ENCODE results near the gene FHIP1B.
"Not testable (repeated sequence)": the region's sequence is repeated elsewhere in the genome, so short reads cannot be mapped to it uniquely, and the experiment has no call there.

Gene FHIP1B
- long read RNA-seq, partial matches to known transcripts, result 0 of 8 reads
- long read RNA-seq, other reads (novel, unspliced or antisense), result 5 of 8 reads

DNA sequence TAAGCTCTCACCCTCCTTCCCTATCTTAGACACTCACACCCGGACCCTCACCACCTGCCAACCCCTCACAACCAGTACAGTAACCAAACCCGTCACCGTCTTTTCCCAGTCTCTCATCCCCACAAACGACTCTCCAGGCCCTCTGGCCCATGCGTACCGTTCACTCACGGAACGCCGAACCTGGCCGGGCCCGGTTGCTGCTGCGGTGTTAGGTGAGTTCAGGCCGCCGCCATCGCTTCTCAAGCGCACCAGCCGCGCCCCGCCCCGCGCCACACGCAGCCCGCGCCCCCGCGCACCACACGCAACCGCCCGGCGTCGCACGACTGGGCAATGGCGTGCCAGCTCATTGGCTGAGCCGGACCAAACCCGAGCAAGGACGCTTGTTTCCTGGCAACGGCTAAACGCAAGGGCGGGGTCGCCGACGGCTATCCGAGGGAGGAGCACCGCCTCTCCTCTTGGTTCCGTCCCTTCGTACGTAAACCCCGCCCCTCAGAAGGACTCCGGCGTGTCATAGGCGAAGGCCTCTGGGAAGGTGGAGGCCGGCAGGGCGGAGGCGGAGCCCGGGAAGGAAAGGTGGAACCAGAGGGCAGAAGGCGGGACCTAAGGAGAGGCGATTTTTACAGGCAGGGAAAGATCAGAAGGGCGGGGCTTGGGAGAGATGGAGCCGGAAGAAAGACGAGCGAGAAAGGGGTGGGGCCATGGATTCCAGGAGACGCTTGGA is at the start of gene FHIP1B:
Gene FHIP1B, minus strand, starts transcription at position 250 of the 721 bp plus-strand sequence. CDS start 10,120 bp downstream, outside the sequence.
- H3K4me3 ChIP-seq (replicated peaks; ENCODE audit: insufficient read depth, low read length), result peak within 1 kb of the TSS; percentile 99
- no peaks in the 10 kb centered on the region for H3K27me3 ChIP-seq (ENCODE audit: insufficient read depth, poor library complexity, severe bottlenecking)
- peak within 1 kb of the TSS; percentile 76 for H3K27ac ChIP-seq (replicated peaks)
- peak; percentile 98 to 100 for DNase-seq (ENCODE audit: low read depth in 1 of 2, low spot score in 1 of 2)
- peak; percentile 73; the same call in 1 of the 2 replicates for TF ChIP-seq POLR2AphosphoS5 (IDR thresholded peaks at IDR 0.05; ENCODE audit: low read depth)
- TF ChIP-seq, protein P1, sequence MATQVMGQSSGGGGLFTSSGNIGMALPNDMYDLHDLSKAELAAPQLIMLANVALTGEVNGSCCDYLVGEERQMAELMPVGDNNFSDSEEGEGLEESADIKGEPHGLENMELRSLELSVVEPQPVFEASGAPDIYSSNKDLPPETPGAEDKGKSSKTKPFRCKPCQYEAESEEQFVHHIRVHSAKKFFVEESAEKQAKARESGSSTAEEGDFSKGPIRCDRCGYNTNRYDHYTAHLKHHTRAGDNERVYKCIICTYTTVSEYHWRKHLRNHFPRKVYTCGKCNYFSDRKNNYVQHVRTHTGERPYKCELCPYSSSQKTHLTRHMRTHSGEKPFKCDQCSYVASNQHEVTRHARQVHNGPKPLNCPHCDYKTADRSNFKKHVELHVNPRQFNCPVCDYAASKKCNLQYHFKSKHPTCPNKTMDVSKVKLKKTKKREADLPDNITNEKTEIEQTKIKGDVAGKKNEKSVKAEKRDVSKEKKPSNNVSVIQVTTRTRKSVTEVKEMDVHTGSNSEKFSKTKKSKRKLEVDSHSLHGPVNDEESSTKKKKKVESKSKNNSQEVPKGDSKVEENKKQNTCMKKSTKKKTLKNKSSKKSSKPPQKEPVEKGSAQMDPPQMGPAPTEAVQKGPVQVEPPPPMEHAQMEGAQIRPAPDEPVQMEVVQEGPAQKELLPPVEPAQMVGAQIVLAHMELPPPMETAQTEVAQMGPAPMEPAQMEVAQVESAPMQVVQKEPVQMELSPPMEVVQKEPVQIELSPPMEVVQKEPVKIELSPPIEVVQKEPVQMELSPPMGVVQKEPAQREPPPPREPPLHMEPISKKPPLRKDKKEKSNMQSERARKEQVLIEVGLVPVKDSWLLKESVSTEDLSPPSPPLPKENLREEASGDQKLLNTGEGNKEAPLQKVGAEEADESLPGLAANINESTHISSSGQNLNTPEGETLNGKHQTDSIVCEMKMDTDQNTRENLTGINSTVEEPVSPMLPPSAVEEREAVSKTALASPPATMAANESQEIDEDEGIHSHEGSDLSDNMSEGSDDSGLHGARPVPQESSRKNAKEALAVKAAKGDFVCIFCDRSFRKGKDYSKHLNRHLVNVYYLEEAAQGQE (IDR thresholded peaks at IDR 0.05; ENCODE audit: insufficient replicate concordance, low read depth), result peak; percentile 52
- TF ChIP-seq SPI1 (IDR thresholded peaks at IDR 0.05; ENCODE audit: borderline replicate concordance, low read depth), result no peak

GRCh38 chr11:6283453-6284023 is 49.1 kb upstream of the FHIP1B start:
- no peak overlapping the region for H3K4me3 ChIP-seq (replicated peaks; ENCODE audit: insufficient read depth, low read length)
- TF ChIP-seq, protein P1 (IDR thresholded peaks at IDR 0.05; ENCODE audit: insufficient replicate concordance, low read depth), result no peak
- TF ChIP-seq GABPA (IDR thresholded peaks at IDR 0.05; ENCODE audit: low read depth), result no peak
- TF ChIP-seq CTCF (IDR thresholded peaks at IDR 0.05; ENCODE audit: insufficient read depth, low read length), result no peak
- no peak for TF ChIP-seq SPI1 (IDR thresholded peaks at IDR 0.05; ENCODE audit: borderline replicate concordance, low read depth)
- no peak for TF ChIP-seq POLR2AphosphoS5 (IDR thresholded peaks at IDR 0.05; ENCODE audit: low read depth)
- H3K27me3 ChIP-seq (ENCODE audit: insufficient read depth, poor library complexity, severe bottlenecking), result no peaks in the 10 kb centered on the region
- no peak overlapping the region for H3K27ac ChIP-seq (replicated peaks)
- no peak for DNase-seq (ENCODE audit: low read depth in 1 of 2, low spot score in 1 of 2)

GRCh38 chr11:6280809-6281208 is 46.4 kb upstream of the FHIP1B start:
- not testable (repeated sequence) for DNase-seq (ENCODE audit: low read depth in 1 of 2, low spot score in 1 of 2); H3K27me3 ChIP-seq (ENCODE audit: insufficient read depth, poor library complexity, severe bottlenecking); H3K4me3 ChIP-seq (replicated peaks; ENCODE audit: insufficient read depth, low read length); H3K27ac ChIP-seq (replicated peaks)

GRCh38 chr11:6273188-6273587 is 38.8 kb upstream of the FHIP1B start:
- no peak for TF ChIP-seq POLR2AphosphoS5 (IDR thresholded peaks at IDR 0.05; ENCODE audit: low read depth)
- TF ChIP-seq, protein P1 (IDR thresholded peaks at IDR 0.05; ENCODE audit: insufficient replicate concordance, low read depth), result no peak
- no peak overlapping the region for H3K4me3 ChIP-seq (replicated peaks; ENCODE audit: insufficient read depth, low read length)
- H3K27me3 ChIP-seq (ENCODE audit: insufficient read depth, poor library complexity, severe bottlenecking), result no peaks in the 10 kb centered on the region
- no peak overlapping the region for H3K27ac ChIP-seq (replicated peaks)
- DNase-seq (ENCODE audit: low read depth in 1 of 2, low spot score in 1 of 2), result no peak

Data from HL-60 (cell line).